Measurements from ENCODE around the gene FAM199X.

GRCh38 chrX:104126856-104127255 is 39.4 kb upstream of the FAM199X start:
- TF ChIP-seq CTCF (IDR thresholded peaks at IDR 0.05) (no peak), POLR2A (IDR thresholded peaks at IDR 0.05) (no peak), EP300 (IDR thresholded peaks at IDR 0.05; ENCODE audit: low read depth) (no peak), POLR2AphosphoS5 (IDR thresholded peaks at IDR 0.05) (no peak)
